Measurements from ENCODE around the gene TACR1.
"Not testable (repeated sequence)": the region's sequence is repeated elsewhere in the genome, so short reads cannot be mapped to it uniquely, and the experiment has no call there.

TACR1 gene

DNA sequence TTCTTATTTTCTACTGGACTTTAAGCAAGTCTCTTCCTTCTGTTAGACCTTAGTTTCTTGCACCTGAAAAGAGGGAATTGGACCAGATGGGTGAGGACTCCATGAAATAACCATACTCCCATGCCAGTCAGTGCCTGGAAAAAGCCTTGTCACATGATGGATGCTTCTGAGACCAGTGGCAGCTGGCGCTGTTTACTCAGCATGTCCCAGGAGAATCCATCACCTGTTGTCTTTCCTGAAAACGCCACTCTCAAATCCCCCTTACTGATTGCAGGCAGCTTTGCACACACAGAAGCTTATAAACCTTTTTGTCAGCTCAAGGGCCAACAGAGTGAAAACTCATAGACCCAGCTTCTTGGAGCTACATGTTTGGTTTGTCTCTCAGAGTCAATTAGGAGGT lies 123.2 kb downstream of the TACR1 start:
- no peak for DNase-seq

DNA sequence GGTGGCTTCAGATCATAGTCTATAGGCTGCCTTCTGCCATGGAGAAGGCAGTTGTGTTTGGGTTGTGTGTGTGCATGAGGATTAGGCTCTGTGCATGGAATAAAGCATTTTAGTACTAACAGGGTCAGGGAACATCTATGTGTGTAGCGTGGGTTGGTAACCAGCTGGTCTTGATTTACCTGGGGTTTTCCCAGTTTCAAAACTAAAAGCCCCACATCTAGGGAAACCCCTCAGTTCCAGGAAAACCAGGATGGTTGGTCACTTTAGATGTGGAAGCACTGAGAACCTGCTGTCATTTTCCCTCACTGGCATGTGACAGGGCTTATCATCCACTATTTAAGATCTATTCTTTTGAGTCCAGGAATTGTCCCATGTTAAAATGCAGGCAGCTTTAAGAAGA lies 124.6 kb downstream of the TACR1 start:
- DNase-seq = no peak

DNA sequence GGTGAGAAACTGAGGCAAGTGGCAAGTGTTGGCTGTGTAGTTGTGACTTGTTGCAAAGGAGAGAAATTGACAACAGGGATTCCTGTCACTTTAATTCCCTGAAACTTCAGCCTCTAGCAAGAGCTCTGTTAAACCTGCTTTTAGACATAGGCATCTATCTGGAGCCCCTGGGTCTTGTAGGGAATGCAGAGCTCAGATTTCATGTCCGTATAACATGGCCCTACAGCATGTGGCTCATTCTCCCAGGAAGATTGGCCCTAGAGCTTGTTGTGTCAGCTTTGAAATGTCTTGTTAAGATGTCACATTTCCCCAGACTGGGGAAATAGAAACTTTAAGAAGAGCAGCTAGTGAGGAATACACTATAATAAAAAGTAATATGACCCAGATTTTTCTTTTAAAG lies 125.1 kb downstream of the TACR1 start:
- DNase-seq = no peak

DNA sequence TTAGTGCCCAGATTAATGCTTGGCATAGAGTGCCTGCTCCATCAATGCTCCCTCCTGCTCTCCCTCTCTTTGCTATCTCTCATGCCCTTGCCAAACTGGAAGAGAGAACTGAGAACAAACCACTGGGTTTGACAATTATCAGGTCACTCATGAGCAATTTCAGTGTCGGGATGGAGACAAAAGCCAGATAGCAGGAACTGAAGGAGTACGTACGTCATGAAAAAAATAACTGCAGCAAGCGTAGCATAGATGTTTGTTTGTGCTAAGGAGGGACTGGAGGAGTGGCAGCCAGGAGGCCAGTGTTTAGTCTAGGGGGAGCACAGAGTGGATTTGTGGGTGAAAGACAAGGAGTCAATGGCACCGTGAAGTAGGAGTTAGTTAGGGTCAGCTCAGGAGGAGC lies 127.6 kb downstream of the TACR1 start:
- DNase-seq = no peak

DNA sequence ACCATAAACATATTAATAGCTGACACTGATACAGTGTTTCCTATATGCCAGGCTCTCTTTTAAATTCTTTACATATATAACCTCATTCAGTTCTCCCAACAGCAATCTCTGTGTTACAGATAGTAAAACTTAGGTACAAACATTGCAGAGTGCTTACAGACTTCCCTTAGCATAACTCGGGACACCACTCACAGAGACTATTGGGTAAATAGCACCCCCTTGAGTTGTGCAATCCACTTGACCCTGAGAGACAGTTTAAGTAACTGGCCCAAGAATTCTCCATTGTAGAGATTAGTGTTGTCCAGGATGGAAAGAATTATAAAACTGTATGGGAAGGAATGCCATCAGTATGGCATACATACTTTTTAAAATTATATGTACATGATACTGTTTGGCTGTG lies 130.8 kb downstream of the TACR1 start:
- no peak for DNase-seq

DNA sequence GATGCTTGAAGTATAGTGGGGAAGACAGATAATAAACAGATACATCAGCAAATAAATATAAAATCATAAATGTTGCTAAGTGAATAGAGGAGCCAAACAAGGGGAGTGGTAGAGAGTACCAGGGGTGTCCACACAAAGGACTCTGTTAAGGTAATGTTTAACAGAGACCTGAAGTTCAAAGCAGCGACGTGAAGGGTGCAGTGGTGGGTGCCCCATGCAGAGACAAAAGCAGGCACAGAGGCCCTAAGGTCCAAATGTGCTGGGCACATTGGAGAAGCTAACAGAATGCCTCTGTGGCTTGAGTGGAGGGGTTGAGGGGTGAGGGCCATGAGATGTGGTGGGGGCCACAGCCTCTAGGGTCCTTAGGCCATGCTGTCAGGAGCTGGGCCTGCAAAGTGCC lies 131.8 kb downstream of the TACR1 start:
- no peak for DNase-seq

DNA sequence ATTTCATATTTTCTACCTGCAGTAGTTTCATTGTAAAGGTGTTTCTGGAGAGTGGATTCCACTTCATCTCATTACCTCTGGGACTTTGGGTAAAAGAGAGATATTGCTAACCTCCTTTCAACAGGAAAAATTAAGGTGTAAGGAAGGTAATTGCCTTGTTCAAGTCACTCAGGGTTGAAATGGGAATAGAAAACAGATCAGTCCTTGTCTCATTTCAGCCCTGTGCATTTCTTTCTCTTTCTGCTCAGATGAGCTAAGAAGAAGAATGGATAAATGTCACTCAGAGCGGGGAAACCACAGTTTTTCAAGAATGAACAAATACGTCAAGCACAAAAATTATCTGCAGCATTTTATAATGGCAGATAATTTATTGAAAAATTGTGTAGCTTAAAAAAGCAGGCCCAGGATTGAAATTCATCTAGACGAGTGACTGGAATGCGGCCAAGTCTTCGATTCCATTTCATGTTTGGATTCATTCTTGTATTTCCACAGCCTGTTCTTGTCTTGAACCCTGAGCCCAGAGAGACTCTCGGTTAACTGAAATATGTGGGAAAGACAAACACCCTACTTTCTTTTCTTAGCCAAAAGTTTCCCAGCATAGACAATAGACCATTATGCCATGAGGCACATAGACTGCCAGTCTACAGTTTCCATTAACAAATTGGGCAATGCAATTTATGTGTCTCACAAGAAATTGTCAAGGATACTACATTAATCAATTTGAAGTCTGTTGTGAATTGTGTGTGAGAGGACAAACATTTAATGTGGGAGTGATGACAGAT lies 133.0 kb downstream of the TACR1 start:
- no peak for DNase-seq

DNA sequence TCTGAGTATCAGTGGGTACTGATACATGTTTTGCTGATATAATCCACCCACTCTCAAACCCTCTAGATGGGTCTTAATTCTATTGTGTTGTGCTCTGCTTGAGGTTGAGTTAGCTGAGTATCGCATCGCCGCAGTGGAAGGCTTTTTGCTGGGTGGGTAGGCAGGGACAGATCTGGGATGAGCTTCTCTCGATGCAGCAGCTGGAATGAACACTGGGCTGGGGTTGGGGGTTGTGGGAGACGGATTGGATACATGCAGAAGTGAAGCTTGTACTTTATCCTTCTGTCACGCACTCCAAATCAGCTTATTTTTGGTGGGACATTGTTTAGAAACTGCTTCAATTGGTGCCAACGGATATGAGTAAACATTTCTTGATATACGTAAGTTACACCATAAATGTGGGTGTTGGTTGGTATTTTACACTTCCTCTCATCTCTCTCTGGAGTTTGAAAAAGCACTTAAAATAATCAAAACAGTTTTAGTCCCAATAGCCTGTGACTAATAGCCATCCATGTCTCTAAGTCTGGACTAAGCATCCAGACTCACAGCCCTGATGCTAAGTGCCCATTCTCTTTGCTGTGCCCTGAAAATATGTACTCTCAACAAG lies 133.8 kb downstream of the TACR1 start:
- DNase-seq = no peak

DNA sequence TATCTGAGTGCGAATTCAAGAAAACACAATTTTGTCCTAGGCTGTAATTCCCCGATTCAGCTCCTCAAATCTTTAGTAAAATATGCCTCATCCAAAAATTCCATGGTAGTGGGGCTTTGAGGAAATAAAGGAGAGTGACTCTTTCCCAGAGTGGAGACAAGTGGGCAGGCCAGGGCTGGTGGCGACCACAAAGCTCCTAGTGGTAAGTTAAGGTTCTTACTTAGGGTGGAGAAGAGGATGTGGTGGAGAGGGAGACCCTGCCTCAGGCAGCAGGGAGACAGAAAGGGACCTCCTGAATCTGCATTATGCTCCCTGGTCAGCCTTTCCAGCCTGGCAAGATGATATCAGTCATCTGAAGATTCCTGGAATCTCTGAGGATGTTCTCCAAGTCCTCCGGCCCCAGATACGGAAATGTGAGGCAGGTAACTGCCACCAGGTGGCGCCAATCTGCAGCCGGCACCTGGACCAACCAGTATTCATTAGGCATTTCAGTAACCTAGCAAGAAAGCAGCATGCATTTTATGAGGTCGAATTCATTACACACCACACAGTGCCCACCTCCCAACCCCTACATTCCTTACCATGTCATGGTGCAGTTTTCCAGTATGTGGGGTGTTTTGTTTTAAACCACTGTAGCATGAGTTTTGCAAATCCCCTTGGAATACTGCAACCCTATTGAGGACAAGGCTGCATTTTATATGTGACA lies 134.5 kb downstream of the TACR1 start:
- peak; percentile 47 for DNase-seq

DNA sequence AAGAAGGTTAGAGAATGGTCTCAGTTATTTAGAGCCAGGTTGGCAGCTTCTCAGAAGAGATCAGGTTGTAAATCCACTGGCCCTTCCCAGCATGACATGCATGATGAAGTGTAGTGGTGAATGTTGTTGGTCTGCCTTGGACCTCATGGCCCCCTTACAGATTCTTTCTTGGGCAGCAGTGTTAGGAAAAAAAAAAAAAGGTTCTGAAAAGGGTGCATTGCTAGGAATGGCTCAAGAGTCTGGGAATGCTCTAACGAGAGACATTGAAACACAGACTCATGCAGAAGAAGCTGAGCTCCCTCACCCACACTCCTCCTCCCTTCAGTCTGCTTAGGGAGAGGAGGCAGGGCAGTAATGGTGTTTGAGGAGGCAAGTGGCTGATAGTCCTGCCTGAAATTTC lies 135.4 kb downstream of the TACR1 start:
- no peak for DNase-seq

DNA sequence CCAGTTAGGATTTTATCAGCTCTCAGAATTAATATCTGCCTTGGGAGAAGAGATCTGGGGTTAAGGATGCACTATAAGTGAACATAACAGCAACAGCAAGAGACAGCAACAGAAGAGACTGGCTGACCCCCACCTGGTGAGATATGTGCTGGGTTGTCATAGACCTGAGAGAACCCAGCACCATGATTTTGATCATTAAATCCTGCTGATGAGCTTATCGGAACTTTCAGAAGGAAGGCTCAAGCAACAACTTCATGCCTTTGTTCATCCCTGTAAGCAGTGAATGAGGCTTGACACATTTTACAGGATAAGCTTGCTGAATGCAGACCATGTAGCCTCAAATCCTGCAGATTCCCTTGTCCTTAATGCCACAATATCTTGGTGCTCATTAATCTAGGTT lies 140.9 kb downstream of the TACR1 start:
- DNase-seq = no peak

DNA sequence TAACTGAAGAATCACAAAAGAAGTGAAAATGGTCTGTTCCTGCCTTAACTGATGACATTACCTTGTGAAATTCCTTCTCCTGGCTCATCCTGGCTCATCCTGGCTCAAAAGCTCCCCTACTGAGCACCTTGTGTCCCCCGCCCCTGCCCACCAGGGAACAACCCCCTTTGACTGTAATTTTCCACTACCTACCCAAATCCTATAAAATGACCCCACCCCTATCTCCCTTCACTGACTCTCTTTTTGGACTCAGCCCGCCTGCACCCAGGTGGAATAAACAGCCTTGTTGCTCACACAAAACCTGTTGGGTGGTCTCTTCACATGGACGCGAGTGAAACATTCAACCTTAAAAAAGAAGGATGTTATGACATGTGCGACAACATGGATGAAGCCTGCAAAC lies 142.2 kb downstream of the TACR1 start:
- not testable (repeated sequence) for DNase-seq

DNA sequence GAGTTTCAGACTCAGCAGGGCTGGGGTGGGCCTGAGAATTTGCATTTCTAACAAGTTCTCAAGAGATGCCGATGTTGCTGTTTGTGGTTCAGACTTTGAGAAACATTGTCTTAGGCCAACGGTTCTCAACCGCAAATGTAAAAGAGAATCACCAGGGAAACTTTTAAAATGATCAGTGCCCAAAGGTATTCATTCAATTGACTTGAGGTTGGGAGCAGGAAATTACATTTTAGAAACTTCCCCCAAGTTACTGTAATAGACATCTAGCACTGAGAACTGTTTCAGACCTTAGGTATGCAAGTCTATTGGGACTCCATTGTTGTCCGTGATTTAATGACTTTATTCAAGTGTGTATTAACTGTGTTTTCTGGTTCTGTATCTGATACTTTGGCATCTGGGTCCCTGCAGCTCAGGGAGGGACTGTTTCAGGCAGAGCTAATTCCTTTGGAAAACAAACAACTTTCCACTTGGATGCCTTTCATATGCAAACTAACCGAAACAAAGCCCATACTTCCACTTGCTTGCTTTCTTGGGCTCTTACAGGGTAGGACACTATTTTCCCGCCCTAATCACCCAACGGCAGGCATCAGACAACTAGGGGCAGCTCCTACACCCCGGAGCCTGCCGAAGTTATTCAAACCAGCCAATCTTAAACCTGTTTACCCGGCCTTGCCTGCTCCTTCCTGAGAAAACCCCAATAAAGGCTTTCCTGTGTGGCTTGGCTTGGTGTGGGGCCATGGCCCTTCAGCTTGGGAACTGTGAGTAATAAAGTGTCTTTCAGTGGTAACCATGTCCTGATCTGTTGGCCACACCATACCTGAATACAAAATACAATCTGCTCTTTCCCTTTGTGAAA lies 143.3 kb downstream of the TACR1 start:
- no peak for DNase-seq

DNA sequence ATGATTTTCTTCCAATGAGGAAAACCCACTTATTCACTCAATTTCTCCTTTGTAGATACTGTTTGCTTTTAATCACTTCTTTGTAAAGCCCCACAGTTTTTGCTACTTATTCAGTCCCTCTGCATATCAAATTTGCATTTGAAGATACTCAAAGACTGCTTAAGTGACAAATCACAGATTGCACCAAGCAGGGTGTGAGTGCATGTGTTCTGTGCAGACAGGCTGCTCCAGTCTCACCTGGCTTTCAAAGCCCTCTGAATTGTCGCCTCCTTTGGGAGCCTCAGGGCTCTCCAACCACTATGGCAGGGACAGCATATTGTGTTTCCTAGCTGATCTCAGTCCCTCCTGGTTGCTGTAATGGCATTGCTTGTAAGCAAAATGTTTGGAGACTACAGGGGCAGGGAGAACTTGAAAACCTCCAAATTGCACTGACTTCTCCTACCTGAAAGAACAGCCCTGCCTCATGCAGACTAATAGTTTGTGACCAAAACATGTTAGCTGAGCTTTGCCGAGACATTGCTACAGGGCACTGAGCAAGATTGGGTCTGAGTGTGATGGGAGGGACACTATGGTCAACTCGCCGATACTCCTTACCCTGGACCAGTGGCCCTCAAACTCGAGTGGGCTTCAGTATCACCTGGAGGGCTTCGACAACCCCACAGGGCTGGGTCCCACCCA lies 144.0 kb downstream of the TACR1 start:
- DNase-seq = no peak

DNA sequence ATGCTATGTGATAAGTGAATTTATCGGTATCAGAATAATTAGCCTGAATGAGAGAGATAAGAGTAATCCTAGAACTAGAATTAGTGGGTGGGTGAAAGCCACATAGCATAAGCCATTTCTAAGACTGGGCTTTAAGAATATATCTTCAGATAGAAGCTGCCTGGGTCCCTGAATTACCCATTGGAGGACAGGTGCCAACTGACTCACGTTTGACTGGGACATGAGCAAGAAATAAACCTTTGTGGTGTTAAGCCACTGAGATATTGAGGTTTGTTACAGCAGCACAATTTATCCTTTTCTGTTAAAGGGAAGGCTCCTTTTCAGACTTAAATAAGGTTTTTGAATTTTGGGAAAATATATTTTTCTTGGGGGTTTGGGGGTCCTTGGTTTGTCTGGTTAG lies 145.0 kb downstream of the TACR1 start:
- no peak for DNase-seq

DNA sequence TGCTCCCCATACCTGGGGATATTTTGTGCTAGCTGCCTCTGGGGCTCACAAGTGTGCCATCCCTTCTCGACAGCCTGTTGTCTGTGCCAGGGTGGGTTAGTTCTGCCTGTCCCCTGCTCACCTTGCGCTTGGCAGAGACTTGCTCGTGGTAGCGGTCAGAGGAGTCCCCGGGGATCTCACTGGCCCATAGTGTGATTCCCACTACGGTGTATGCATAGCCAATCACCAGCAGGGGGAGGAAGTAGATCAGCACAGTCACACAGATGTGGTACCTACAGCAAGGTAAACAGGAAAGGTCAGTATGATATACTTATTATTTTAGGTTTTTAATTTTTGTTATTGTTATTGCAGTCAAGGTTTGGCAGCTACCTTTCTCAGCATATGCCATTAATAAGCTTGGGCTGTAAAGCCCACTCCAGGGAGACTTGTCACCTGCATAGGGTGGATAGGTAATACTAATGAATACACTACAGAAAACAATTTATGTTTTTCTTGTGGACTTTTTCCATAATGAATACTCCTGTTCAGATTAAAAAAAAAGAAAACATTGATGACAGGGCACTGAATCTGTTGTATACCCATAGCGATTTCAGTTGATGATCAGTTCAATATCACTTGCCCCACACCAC lies 145.7 kb downstream of the TACR1 start:
- DNase-seq = no peak

DNA sequence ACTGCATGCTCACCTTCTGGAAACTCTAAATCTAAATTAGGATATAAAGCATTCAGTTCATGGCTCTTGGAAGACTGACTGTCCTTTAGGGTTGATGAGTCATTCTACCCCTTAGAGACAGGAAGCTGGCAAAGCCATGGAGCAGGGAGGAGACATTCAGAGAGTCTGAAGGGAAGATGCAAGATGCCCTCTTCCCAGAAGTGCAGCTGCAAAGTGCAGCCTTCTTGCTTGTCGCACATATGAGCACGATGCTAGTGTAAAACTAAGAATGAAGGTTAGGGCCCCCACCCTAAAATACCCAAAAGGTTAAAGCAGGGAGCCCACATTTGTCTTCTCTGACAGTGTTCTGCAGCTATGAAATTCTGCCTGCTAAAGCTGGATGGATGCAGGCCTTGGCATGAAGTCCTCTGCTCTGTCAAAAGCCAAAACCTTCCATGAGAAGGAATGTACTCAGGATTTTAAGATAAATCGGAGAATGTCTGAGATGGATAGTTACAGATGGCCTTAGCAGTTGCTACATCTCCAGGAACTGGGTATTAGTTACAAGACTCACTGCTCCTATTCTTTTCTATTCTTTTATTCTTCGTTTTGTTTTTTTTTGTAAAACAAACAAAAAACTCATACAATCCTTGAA lies 151.2 kb downstream of the TACR1 start:
- DNase-seq = peak; percentile 43

DNA sequence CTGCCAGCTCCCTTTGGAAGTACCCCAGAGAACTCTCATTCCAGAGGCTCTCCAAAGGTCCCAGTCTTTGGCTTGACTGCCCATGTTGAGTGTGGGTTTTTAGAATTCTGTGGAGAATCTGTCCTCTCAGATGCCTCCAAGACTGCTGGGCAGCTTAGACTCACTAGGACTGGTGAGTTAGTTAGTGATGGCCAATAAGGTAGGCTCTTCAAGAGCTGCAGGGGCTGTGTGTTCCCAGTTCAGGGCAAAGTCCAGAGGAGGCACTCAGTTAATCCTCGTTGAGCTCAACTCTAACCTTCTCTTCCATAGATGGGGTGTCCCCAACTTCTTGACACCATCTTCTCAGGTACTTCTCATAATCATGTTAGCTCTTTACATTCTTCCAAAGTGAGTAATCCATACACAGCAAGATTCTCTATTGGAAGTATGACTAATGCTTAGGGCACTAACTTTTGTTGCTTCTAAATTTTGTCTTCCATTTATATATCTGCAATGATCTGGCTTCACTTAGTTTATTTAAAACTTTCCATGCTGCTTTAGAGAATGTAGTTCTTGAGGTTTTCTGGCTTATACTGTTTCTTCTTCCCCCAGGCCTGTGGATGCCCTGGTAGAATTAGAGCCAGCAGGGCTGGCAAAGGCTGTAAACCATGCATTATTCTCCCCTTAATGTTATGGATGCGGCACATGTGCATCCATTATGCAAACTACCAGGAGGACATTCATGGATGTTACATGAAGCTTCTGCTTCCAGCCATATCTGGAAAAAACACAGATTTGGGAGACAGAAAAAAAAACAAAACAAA lies 151.9 kb downstream of the TACR1 start:
- peak; percentile 53 for DNase-seq

DNA sequence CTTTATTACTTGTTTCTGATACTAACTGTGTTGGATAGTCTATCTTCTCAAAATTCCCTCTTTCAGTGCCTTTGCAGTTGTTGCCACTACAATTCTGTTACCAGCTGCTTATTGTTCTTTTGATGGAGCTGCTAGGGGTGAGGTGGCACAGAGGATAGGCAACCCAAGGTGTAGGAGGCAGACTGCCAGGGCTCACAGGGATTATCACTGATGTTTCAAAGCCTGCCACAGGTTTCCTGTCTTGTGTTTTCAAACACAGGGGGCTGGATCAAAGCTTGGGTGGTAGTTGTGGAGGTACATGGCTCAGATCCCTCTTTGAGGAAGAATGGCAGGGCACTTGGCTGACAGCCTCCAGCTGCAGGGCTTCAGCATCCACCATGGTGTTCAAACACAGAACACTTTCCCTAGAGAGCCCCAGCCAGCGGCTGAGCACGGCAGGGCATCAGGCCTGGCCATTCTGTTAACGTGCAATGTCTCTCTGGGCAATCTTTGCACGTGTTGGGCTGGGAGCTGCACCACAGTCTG lies 153.7 kb downstream of the TACR1 start:
- DNase-seq = no peak

DNA sequence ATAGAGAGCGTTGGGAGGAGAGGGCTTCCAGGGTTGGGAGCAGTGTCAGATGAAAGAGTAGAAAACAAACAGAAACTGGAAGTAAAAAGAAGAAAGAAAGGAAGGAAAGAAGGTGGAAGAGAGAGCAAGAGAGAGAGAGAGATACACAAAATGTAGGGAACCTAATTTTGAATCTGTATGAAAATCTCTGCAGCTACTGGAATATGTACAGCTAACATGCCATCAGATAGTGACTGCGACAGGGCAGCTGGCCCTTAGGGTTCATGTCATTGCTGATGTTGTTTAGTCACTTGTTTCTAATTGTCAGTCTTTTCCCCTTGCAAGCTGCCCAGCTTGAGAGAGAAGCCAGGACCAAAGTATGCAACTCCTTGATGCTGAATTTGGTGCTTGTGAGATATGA lies 155.0 kb downstream of the TACR1 start:
- no peak for DNase-seq

DNA sequence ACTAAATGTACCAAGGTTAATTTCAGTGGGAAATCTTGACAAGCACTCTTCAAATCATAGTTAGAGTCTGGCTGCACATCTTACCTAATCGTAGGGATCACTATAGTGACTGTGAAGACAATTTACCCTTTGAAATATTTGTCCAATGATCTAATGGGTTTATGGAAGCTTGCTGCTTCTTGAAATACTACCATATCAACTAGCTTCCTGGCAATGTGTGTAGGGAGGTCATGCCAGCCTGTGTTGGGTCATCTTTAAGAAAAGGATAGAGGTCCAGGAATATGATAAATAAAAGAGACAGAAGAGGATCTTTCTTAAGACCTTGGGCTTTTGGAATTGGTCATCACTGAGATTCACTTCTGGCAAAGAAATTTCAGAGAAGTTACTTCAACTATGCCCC lies 156.5 kb downstream of the TACR1 start:
- peak; percentile 44 for DNase-seq
